ENCODE measurements around the gene IL22RA2.

The IL22RA2 gene

GRCh38 chr6:137166247-137167098, 7.0 kb downstream of the IL22RA2 start:
- no peak for DNase-seq

GRCh38 chr6:137165375-137166246, 7.8 kb downstream of the IL22RA2 start:
- DNase-seq, result no peak

DNA sequence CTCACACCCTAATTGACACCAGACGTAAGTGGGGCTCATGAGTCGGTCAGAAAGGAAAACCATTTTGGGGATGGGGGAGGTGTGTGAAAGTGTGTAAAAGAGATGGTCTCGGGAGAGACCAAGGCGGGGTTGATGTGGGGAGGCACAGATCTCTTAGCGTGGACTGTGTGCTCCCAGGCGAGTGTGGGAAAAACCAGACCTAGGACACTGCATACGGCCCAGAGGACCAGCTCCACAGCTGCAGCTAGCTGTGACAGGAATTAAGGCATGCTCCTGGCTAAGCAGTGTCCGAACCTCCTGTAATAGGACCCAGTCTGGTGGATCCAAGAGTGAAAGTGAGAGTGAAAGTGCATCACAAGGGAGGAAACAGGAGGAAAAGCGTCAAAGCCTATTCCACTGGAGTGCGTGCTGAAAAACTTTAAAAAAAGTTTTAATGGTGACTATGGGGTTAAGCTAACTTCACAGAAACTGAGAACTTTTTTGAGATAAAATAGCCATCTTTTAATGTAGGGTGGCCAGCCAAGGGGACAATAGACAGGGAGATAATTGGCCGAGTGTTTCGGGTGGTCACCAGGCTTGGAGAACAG, 9.6 kb downstream of the IL22RA2 start:
- DNase-seq, result no peak

DNA sequence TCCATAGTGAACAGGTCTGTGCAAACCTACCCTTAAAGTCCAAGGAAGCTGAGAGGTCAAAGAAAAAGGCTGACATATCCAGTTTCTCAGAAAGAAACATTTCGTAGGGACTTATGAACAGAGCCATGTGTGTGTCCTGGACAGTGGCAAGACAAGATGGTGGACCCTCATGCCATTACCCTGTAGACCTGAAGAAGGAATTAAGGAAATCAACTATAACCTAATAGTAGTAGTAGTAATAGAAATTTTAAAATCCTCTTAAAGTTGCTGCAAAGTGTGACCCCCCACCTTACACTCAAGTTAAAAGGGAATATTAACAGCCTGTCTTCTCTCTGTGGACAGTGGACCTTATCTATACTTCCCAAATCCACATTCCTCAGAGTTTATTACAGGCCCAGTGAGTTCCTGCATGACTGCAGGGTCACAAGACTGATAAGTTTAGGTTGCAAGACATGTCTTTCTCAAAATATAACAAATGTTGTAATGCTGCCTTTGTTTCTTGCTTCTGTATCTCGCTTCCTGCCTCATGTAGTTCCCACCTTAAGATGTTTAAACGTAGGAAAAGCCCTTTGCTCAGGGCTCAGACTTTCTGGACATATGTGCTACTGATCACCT, 10.6 kb downstream of the IL22RA2 start:
- no peak for DNase-seq

DNA sequence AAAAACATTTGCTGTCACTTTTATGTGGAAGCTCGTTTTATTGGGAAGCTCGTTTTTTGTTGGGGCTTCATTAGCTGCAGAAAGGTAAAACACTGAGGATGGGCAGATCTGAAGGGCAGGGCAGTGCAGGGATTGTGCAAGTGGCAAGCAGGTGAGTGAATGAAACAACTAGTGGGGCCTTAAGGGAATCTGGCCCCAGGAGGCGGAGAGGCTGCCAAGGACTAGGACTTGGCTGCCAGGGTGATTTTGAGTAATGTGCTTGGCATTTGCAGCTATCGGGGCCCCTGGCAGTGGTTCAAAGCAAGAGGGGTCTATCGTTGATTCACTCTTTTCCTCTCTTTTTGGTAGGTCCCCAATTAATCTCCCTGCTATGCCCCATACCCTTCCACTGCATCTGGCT, 11.5 kb downstream of the IL22RA2 start:
- DNase-seq, result no peak

DNA sequence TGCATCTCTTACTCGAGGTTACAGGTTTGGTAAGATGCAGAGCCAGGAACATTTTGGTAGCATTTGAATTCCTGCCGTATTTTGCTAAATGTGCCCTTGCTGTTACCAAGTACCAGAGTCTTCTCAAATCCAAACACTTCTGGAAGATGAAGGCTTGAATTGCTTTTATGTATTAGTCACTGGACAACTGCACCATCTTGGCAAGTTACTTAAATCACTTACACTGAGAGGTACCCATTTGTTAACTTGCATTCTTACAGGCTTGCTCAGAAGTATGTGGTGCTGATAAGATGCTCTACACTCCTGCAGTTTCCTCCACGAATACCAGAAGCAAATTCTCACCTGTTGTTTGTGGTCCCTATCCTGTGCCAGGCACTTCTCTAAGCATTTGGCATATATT, 12.7 kb downstream of the IL22RA2 start:
- DNase-seq, result no peak

DNA sequence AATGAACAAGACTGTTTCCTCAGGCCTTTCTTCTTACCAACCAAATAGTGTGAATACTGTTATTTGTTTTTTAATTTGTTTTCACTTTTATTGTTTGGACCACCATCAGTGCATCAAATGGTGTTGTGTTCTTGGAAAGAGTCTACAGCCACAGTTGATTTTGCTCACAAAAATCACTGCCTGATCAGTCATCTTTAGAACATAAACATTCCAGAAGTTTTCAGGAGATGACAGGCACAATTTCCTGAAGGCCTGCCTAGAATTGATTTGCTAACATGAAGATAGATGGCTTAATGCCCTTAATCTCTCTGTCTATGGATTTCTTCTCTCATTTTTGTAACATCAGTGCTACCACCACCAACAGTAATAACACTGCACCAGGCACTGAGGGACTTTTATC, 13.5 kb downstream of the IL22RA2 start:
- no peak for DNase-seq

- DNase-seq, result no peak
Measured at GRCh38 chr6:137157601-137158000, 15.8 kb downstream of the IL22RA2 start.

DNA sequence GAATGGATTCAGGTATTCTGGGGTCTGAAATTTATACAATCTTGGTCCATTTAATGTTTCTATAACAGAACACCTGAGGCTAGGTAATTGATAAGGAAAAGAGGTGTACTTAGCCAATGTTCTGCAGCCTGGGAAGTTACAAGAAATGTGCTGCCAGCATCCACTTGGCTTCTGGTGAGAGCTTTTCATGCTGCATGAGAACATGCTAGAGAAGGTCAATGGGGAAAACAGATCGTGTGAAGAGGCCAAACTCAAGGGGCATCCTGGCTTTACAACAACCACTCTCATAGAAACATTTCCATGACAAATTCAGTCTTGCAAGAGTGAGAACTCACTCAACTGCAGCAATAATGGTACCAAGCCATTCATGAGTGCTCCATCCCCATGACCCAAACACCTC, 16.8 kb downstream of the IL22RA2 start:
- DNase-seq, result no peak

DNA sequence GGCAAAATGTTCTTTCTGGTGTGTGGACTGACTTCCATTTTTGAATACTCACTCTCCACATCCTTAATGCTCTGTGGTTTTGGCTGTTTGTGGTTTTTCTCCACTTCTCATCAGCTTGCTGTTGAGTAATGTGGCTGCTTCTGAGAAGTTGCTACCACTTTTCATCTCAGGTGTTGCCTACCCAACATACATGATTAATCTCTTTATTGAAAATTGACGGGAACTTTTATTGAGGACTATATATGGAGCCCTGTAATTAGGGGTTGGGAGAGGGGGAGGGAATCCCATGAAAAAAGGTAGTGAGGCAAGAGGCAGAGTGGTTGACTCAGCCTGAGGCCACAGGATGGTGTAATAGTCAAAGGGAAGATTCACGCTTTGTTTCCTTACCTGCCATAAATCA, 17.6 kb downstream of the IL22RA2 start:
- no peak for DNase-seq

- no peak for DNase-seq
Measured at GRCh38 chr6:137150072-137150471, 23.4 kb downstream of the IL22RA2 start.

GRCh38 chr6:137149035-137149393, 24.4 kb downstream of the IL22RA2 start:
- no peak for DNase-seq

GRCh38 chr6:137148306-137149034, 25.0 kb downstream of the IL22RA2 start:
- no peak for DNase-seq

DNA sequence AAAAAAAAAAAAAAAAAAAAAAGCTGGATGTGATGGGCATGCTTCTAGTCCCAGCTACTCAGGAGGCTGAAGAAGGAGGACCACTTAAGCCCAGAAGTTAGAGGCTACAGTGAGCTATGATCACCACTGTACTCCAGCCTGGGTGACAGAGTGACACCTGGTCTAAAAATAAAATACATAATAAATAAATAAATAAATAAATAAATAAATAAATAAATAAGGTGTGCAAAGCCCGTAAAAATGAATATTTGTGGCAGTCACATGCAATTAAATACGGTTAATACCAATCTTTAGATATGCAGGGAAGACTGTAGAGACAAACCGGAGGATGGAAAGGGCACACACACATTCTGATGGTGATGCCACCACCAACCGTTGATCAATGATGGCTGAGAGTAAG, 26.2 kb downstream of the IL22RA2 start:
- no peak for DNase-seq

GRCh38 chr6:137146206-137146605, 27.2 kb downstream of the IL22RA2 start:
- no peak for DNase-seq

GRCh38 chr6:137145421-137145820, 28.0 kb downstream of the IL22RA2 start:
- DNase-seq, result no peak

- DNase-seq, result no peak
Measured at GRCh38 chr6:137136065-137136464, 37.4 kb downstream of the IL22RA2 start.

- no peak for DNase-seq
Measured at GRCh38 chr6:137134483-137134882, 39.0 kb downstream of the IL22RA2 start.

- DNase-seq, result no peak
Measured at GRCh38 chr6:137133122-137133521, 40.3 kb downstream of the IL22RA2 start.

DNA sequence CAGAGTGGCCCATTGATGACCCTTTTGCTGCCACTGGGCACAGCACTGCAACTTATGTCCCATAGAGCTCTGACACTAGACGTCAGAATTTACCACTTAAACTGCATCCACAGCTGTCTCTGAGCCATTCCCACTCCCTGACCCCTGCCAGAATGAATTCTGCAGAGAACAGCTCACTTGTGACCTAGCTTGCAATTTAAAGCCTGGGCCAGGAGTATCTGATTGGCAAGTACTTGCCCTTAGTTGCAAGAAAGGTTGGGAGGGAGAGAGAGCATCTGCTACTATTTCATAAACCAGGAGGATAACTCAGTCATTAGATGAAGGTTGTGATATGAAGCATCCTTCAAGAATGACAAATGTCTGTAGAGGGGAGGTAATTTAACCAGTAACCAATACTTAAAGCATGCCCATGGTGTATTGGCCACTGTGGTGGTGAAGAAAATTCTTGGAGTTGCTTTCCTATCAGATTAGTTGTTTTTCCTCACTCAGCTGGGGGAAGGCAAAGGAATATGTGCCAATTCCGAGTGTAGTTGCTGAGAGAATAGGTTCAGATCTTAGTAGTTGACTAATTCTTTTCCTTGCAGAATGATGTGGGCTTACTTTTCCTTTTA, 46.5 kb downstream of the IL22RA2 start:
- DNase-seq, result no peak

GRCh38 chr6:137123078-137123477, 50.4 kb downstream of the IL22RA2 start:
- DNase-seq, result no peak

DNA sequence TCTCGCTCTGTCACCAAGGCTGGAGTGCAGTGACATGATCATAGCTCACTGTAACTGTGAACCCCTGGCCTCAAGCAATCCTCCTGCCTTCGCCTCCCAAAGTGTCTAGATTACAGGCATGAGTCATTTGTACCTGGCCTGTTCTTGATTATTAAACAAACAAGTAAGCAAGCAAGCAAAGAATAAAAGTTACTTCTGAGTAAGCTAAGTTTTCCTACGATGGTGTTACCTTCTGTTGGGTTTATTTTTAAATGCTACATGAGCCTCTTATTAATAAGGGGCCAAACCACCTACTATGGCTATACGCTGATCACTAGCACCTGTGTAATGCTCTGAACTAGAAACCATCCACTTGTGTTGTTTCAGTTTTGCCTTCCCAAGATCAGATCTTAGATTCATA, 50.8 kb downstream of the IL22RA2 start:
- no peak for DNase-seq
